Measurements from ENCODE around the gene NTRK3. TPM values are rescaled to one million over a fixed set of nuclear protein-coding genes. Genes with fewer than 3 reads are reported as not detected.

The NTRK3 gene
- polyA plus RNA-seq, 1 donor (not counting 4 experiments of a cell fraction or from before 2014, with no cell fraction given): not detected

DNA sequence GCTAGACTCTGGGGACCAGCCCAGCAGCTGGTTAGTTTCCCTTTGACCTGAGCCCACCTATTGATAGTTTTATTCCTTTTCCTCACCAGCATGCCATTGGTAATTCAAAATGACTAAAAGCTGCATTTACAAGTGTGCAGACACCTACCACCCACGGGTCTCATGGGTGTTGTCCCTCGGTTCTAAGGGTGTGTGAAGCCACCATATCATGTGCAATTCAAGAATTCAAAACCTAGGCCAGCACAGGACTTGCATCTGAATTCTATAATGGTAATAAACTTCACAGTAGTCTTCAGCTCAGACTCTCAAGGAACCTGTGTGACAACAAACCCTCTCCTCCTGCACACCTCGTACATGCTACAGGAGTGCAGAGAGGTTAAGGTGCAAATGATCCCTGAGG, 55.3 kb downstream of the NTRK3 start:
- H2AFZ ChIP-seq (ENCODE audit: control insufficient read depth, low read length): no peak overlapping the region
- TF ChIP-seq, protein P1, sequence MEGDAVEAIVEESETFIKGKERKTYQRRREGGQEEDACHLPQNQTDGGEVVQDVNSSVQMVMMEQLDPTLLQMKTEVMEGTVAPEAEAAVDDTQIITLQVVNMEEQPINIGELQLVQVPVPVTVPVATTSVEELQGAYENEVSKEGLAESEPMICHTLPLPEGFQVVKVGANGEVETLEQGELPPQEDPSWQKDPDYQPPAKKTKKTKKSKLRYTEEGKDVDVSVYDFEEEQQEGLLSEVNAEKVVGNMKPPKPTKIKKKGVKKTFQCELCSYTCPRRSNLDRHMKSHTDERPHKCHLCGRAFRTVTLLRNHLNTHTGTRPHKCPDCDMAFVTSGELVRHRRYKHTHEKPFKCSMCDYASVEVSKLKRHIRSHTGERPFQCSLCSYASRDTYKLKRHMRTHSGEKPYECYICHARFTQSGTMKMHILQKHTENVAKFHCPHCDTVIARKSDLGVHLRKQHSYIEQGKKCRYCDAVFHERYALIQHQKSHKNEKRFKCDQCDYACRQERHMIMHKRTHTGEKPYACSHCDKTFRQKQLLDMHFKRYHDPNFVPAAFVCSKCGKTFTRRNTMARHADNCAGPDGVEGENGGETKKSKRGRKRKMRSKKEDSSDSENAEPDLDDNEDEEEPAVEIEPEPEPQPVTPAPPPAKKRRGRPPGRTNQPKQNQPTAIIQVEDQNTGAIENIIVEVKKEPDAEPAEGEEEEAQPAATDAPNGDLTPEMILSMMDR (optimal IDR thresholded peaks at IDR 0.05 in 1 of 3, IDR thresholded peaks at IDR 0.05 in 1 of 3, conservative IDR thresholded peaks at IDR 0.05 in 1 of 3; ENCODE audit: extremely low read depth in 1 of 3, insufficient read depth in 2 of 3, low read length in 3 of 3): no peak
- TF ChIP-seq EZH2 (IDR thresholded peaks at IDR 0.05; ENCODE audit: low read length): no peak
- H3K9me3 ChIP-seq (ENCODE audit: control insufficient read depth, low read depth, low read length): no peaks in the 10 kb centered on the region
- DNase-seq (ENCODE audit: low read depth, low spot score) (no peak), FAIRE-seq (no peak)
- H4K20me1 ChIP-seq (ENCODE audit: control insufficient read depth, extremely low read depth, insufficient read depth, low read length): no peaks in the 10 kb centered on the region
- no peaks in the 10 kb centered on the region for H3K4me1 ChIP-seq (ENCODE audit: control insufficient read depth, extremely low read depth, insufficient read depth, low read length)
- no peak overlapping the region for H3K9ac ChIP-seq (ENCODE audit: control insufficient read depth, extremely low read depth, insufficient read depth, low read length)
- H3K27me3 ChIP-seq (ENCODE audit: control insufficient read depth, extremely low read depth, insufficient read depth, low read length): no peaks in the 10 kb centered on the region
- H3K4me2 ChIP-seq (ENCODE audit: control insufficient read depth, extremely low read depth, insufficient read depth, low read depth, low read length): no peak overlapping the region
- no peaks in the 10 kb centered on the region for H3K79me2 ChIP-seq (ENCODE audit: control insufficient read depth, insufficient read depth, low read length)
- no peaks in the 10 kb centered on the region for H3K36me3 ChIP-seq (ENCODE audit: control insufficient read depth in 2 of 2, extremely low read depth in 1 of 2, insufficient read depth in 2 of 2, low read length in 2 of 2)
- H3K4me3 ChIP-seq (ENCODE audit: control insufficient read depth in 2 of 3, extremely low read depth in 1 of 3, insufficient read depth in 2 of 3, low read depth in 1 of 3, low read length in 3 of 3): no peak overlapping the region
- dilution Hi-C loops (cut with MboI; ENCODE audit: extremely low pct_ligation_motif_present, low sequenced_read_pairs): no loop called here
- no peak overlapping the region for H3K27ac ChIP-seq (ENCODE audit: control insufficient read depth, insufficient read depth, low read length)
- H3K9me1 ChIP-seq (ENCODE audit: control insufficient read depth, extremely low read depth, insufficient read depth, low read length): no peaks in the 10 kb centered on the region

DNA sequence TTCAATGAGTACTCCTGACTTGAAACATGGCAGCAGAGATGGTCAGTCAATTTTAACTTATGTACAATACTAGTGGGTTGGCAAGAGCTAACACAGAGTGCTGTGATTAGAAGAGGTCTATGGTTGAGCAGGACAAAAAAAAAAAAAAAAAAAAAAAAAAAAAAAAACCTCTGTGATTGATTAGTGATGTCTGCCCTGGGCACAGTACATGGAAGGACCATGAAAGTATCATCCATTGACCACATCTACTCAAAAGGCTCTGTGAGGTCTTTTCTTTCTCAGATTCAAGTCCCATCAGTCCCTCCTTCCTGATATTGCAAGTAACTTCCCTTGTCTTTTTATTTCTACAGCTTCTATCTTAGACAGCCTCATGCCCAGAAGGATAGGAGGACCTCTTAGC, 59.6 kb downstream of the NTRK3 start:
- no peak overlapping the region for H3K4me3 ChIP-seq (ENCODE audit: control insufficient read depth in 2 of 3, extremely low read depth in 1 of 3, insufficient read depth in 2 of 3, low read depth in 1 of 3, low read length in 3 of 3)
- no peak overlapping the region for H3K27ac ChIP-seq (ENCODE audit: control insufficient read depth, insufficient read depth, low read length)
- no peak overlapping the region for H3K9ac ChIP-seq (ENCODE audit: control insufficient read depth, extremely low read depth, insufficient read depth, low read length)
- TF ChIP-seq EZH2 (IDR thresholded peaks at IDR 0.05; ENCODE audit: low read length): no peak
- TF ChIP-seq, protein P1 (optimal IDR thresholded peaks at IDR 0.05 in 1 of 3, IDR thresholded peaks at IDR 0.05 in 1 of 3, conservative IDR thresholded peaks at IDR 0.05 in 1 of 3; ENCODE audit: extremely low read depth in 1 of 3, insufficient read depth in 2 of 3, low read length in 3 of 3): no peak
- no peak overlapping the region for H3K4me2 ChIP-seq (ENCODE audit: control insufficient read depth, extremely low read depth, insufficient read depth, low read depth, low read length)
- dilution Hi-C loops (cut with MboI; ENCODE audit: extremely low pct_ligation_motif_present, low sequenced_read_pairs): no loop called here
- H4K20me1 ChIP-seq (ENCODE audit: control insufficient read depth, extremely low read depth, insufficient read depth, low read length): no peaks in the 10 kb centered on the region
- no peaks in the 10 kb centered on the region for H3K4me1 ChIP-seq (ENCODE audit: control insufficient read depth, extremely low read depth, insufficient read depth, low read length)
- no peak overlapping the region for H2AFZ ChIP-seq (ENCODE audit: control insufficient read depth, low read length)
- H3K36me3 ChIP-seq (ENCODE audit: control insufficient read depth in 2 of 2, extremely low read depth in 1 of 2, insufficient read depth in 2 of 2, low read length in 2 of 2): no peaks in the 10 kb centered on the region
- FAIRE-seq: no peak
- no peaks in the 10 kb centered on the region for H3K9me1 ChIP-seq (ENCODE audit: control insufficient read depth, extremely low read depth, insufficient read depth, low read length)
- no peaks in the 10 kb centered on the region for H3K79me2 ChIP-seq (ENCODE audit: control insufficient read depth, insufficient read depth, low read length)
- no peak for DNase-seq (ENCODE audit: low read depth, low spot score)
- peaks cover 2% of the 10 kb centered on the region for H3K9me3 ChIP-seq (ENCODE audit: control insufficient read depth, low read depth, low read length)
- H3K27me3 ChIP-seq (ENCODE audit: control insufficient read depth, extremely low read depth, insufficient read depth, low read length): no peaks in the 10 kb centered on the region
